ENCODE measurements around the gene C4orf50. TPM values are rescaled to one million over a fixed set of nuclear protein-coding genes. Genes with fewer than 3 reads are reported as not detected.

C4orf50 gene
- total and polyA plus RNA-seq, 2 of the 13 experiments (the other 11 are each of a cell fraction or from before 2014, with no cell fraction given): not detected

GRCh38 chr4:5972571-5972970 is 45.7 kb downstream of the C4orf50 start:
- FAIRE-seq: no peak
- H3K4me2 ChIP-seq (ENCODE audit: low read depth, low read length): no peak overlapping the region
- TF ChIP-seq GTF2F1 (IDR thresholded peaks at IDR 0.05; ENCODE audit: low read length) (no peak), JUND (CRISPR knock-in tag; IDR thresholded peaks at IDR 0.05) (no peak), ZNF263 (CRISPR knock-in tag; IDR thresholded peaks at IDR 0.05) (no peak), THYN1 (CRISPR knock-in tag; IDR thresholded peaks at IDR 0.05; ENCODE audit: borderline replicate concordance, low read depth) (no peak), CREBL2 (CRISPR knock-in tag; IDR thresholded peaks at IDR 0.05; ENCODE audit: borderline replicate concordance) (no peak), ZNF207 (IDR thresholded peaks at IDR 0.05; ENCODE audit: borderline replicate concordance) (no peak), ZNF451 (CRISPR knock-in tag; IDR thresholded peaks at IDR 0.05) (no peak)
- no peak overlapping the region for H3K9ac ChIP-seq (ENCODE audit: insufficient read depth, low read depth, low read length)
- no peak for ATAC-seq
- POLR2A ChIA-PET: no interaction called here
- H3K27ac ChIP-seq (ENCODE audit: extremely low read length, insufficient read depth, low read length): no peak overlapping the region
- H3K79me2 ChIP-seq (ENCODE audit: insufficient read depth, low read length): no peaks in the 10 kb centered on the region
- H3K4me3 ChIP-seq (replicated peaks in 1 of 3; ENCODE audit: insufficient read depth in 1 of 3, low read depth in 2 of 3, low read length in 3 of 3): no peak overlapping the region
- 23% methylated on average over 4 of the region's 11 CpGs for WGBS (ENCODE audit: low lambda C conversion rate)
- no peaks in the 10 kb centered on the region for H3K4me1 ChIP-seq (ENCODE audit: insufficient read depth, low read length)
- H3K9me3 ChIP-seq (ENCODE audit: low read length): no peaks in the 10 kb centered on the region
- peaks cover 14 to 45% of the 10 kb centered on the region in 2 experiments; a peak in 4 of 5 replicates for H3K27me3 ChIP-seq (ENCODE audit: control insufficient read depth in 1 of 2, insufficient read depth in 2 of 2, low read length in 2 of 2)
- CTCF ChIA-PET (ENCODE audit: low intra/inter-chr PET ratio, low total read pairs): no interaction called here
- no peak overlapping the region for H2AFZ ChIP-seq (ENCODE audit: low read length)
- BruUV-seq (replicated peaks): no TSS peak
- H3K36me3 ChIP-seq (replicated peaks in 1 of 2; ENCODE audit: control insufficient read depth in 1 of 2, insufficient read depth in 2 of 2, low read length in 2 of 2): no peaks in the 10 kb centered on the region
- no peaks in the 10 kb centered on the region for H4K20me1 ChIP-seq (ENCODE audit: insufficient read depth, low read length)
- intact Hi-C loops (cut with micrococcal nuclease; ENCODE audit: unreplicated experiment): no loop called here
- DNase-seq (ENCODE audit: low spot score): no peak
- in situ Hi-C loops (cut with HindIII; ENCODE audit: extremely low pct_ligation_motif_present, low pct_unique_long_range_greater_than_20kb): no loop called here

- no CpG with 5 or more reads among the region's 7 CpGs for WGBS (ENCODE audit: low lambda C conversion rate)
- no peaks in the 10 kb centered on the region for H3K9me3 ChIP-seq (ENCODE audit: low read length)
- H3K4me1 ChIP-seq (ENCODE audit: insufficient read depth, low read length): no peaks in the 10 kb centered on the region
- H2AFZ ChIP-seq (ENCODE audit: low read length): no peak overlapping the region
- H4K20me1 ChIP-seq (ENCODE audit: insufficient read depth, low read length): no peaks in the 10 kb centered on the region
- FAIRE-seq (no peak), ATAC-seq (no peak), DNase-seq (ENCODE audit: low spot score) (no peak)
- H3K9ac ChIP-seq (ENCODE audit: insufficient read depth, low read depth, low read length): no peak overlapping the region
- H3K79me2 ChIP-seq (ENCODE audit: insufficient read depth, low read length): no peaks in the 10 kb centered on the region
- no peak overlapping the region for H3K27ac ChIP-seq (ENCODE audit: extremely low read length, insufficient read depth, low read length)
- in situ Hi-C loops (cut with HindIII; ENCODE audit: extremely low pct_ligation_motif_present, low pct_unique_long_range_greater_than_20kb) (no loop called here), intact Hi-C loops (cut with micrococcal nuclease; ENCODE audit: unreplicated experiment) (no loop called here)
- POLR2A ChIA-PET: no interaction called here
- TF ChIP-seq BHLHE40 (IDR thresholded peaks at IDR 0.05; ENCODE audit: low read length) (no peak), HNRNPUL1 (IDR thresholded peaks at IDR 0.05; ENCODE audit: low read depth, low read length) (no peak)
- CTCF ChIA-PET (ENCODE audit: low intra/inter-chr PET ratio, low total read pairs): no interaction called here
- H3K36me3 ChIP-seq (replicated peaks in 1 of 2; ENCODE audit: control insufficient read depth in 1 of 2, insufficient read depth in 2 of 2, low read length in 2 of 2): no peaks in the 10 kb centered on the region
- no peak overlapping the region for H3K4me2 ChIP-seq (ENCODE audit: low read depth, low read length)
- H3K4me3 ChIP-seq (replicated peaks in 1 of 3; ENCODE audit: insufficient read depth in 1 of 3, low read depth in 2 of 3, low read length in 3 of 3): no peak overlapping the region
- peaks cover 11 to 52% of the 10 kb centered on the region in 2 experiments; a peak in 4 of 5 replicates for H3K27me3 ChIP-seq (ENCODE audit: control insufficient read depth in 1 of 2, insufficient read depth in 2 of 2, low read length in 2 of 2)
- no TSS peak for BruUV-seq (replicated peaks)
Observed at GRCh38 chr4:5971078-5971450, 47.2 kb downstream of the C4orf50 start.

Measured in HepG2 (cell line).